GM18951 (cell line): Measurements from ENCODE around the gene POGLUT2.
"Not testable (repeated sequence)": the region's sequence is repeated elsewhere in the genome, so short reads cannot be mapped to it uniquely, and the experiment has no call there.

ENCODE experiments used
- POLR2A ChIP-seq: IDR thresholded peaks from 4 replicates; pipeline ENCODE4 v1.6.1; 2011; ENCODE audit warnings: mild to moderate bottlenecking; ENCODE audit not compliant: insufficient read length, insufficient read depth; ENCODE audit errors: extremely low read depth
- in situ Hi-C: fragments of 300-500 bp; cut with MboI; formaldehyde crosslinking; loops from one replicate; pipeline ENCODE4 v1.12.0; 2022; ENCODE audit warnings: low sequenced_read_pairs, mixed read lengths, inconsistent platforms; ENCODE audit not compliant: unreplicated experiment

The POGLUT2 gene

GRCh38 chr13:102788683-102789082 is 10.1 kb downstream of the POGLUT2 start:
- no peak for TF ChIP-seq POLR2A
- in situ Hi-C loops, result no loop called here

GRCh38 chr13:102784483-102784882 is 14.3 kb downstream of the POGLUT2 start:
- in situ Hi-C loops, result no loop called here
- no peak for TF ChIP-seq POLR2A

GRCh38 chr13:102781591-102781990 is 17.2 kb downstream of the POGLUT2 start:
- in situ Hi-C loops, result no loop called here
- TF ChIP-seq POLR2A, result no peak

GRCh38 chr13:102780656-102781055 is 18.1 kb downstream of the POGLUT2 start:
- in situ Hi-C loops, result not testable (repeated sequence)

GRCh38 chr13:102779436-102780159 is 19.2 kb downstream of the POGLUT2 start:
- TF ChIP-seq POLR2A, result no peak
- in situ Hi-C loops, result no loop called here

GRCh38 chr13:102777736-102778135 is 21.0 kb downstream of the POGLUT2 start:
- no peak for TF ChIP-seq POLR2A
- in situ Hi-C loops, result no loop called here

GRCh38 chr13:102776271-102776670 is 22.5 kb downstream of the POGLUT2 start:
- in situ Hi-C loops, result no loop called here
- no peak for TF ChIP-seq POLR2A

GRCh38 chr13:102774591-102775520 is 23.9 kb downstream of the POGLUT2 start:
- TF ChIP-seq POLR2A, result no peak
- in situ Hi-C loops, result no loop called here

GRCh38 chr13:102774214-102774568 is 24.6 kb downstream of the POGLUT2 start:
- no peak for TF ChIP-seq POLR2A
- in situ Hi-C loops, result no loop called here

- in situ Hi-C loops, result no loop called here
- peak; percentile 99 for TF ChIP-seq POLR2A
These were observed 25.1 kb downstream of the POGLUT2 start, which contains the start of gene TEX30 for GRCh38 chr13:102773441-102774213. Gene TEX30, minus strand, starts transcription at chr13:102773786. Its CDS starts 3,760 bp downstream, at chr13:102770026.

- no peak for TF ChIP-seq POLR2A
- in situ Hi-C loops, result no loop called here
These were observed 26.7 kb downstream of the POGLUT2 start for GRCh38 chr13:102772042-102772425.

GRCh38 chr13:102771298-102772041 is 27.3 kb downstream of the POGLUT2 start:
- in situ Hi-C loops, result no loop called here

More at GRCh38 chr13:102771298-102772041, 27.3 kb downstream of the POGLUT2 start:
- no peak for TF ChIP-seq POLR2A
